Bronchial epithelial cell (primary cell): Measurements from ENCODE around the gene AFAP1L2. TPM values are rescaled to one million over a fixed set of nuclear protein-coding genes. Genes with fewer than 3 reads are reported as not detected.

Source experiments
- DNase-seq: peaks from one replicate; pipeline ENCODE4 v3.0.0-alpha.2; 2010; ENCODE audit warnings: low read depth
- FAIRE-seq: peaks from 2 replicates; lab custom pipeline; 2011; peaks lifted over from hg19 to GRCh38; lab: Jason Lieb, UNC
- H3K27me3 ChIP-seq: 2 replicates; pipeline ENCODE4 v1.5.1; 2011; ENCODE audit warnings: low read length; ENCODE audit not compliant: control insufficient read depth, insufficient read depth
- H3K36me3 ChIP-seq: 2 replicates; pipeline ENCODE4 v1.5.1; 2011; ENCODE audit warnings: low read length; ENCODE audit not compliant: control insufficient read depth, insufficient read depth
- H3K4me3 ChIP-seq: 2 replicates; pipeline ENCODE4 v1.5.1; 2011; ENCODE audit warnings: mild to moderate bottlenecking, low read depth, low read length, control low read depth
- total RNA-seq: library from RNA; depleted of rRNA; stranded (reverse); fragments of >200 nt; gene quantifications from 2 replicates; pipeline ENCODE4 v1.2.1, GENCODE V29; 2014
- TF ChIP-seq, protein P1 (sequence below): IDR thresholded peaks from 2 replicates; pipeline ENCODE4 v1.5.1; 2011; ENCODE audit warnings: mild to moderate bottlenecking, moderate library complexity, low read length, control low read depth, inconsistent platforms; ENCODE audit not compliant: insufficient read depth, severe bottlenecking

AFAP1L2 gene
- total RNA-seq, 1 donor from 2014 or later, result 6.8 TPM

DNA sequence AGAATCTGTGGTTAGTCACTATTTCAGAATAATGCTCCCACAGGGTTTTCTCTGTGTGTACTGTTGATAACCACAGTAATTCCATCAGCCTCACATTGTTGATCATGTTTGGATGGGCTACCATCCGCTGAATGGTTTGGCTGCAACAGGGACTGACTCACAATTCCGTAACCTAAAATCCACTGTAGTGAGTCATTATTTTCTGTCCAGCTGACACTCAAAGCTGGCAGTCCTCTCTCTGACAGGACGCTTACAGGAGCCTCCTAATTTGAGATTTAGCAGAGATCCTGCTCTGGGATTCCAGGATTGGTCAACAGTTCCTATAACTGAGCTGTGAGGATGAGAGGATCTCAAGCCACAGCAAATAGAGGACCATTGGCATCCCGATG, 132.5 kb downstream of the AFAP1L2 start:
- DNase-seq (peak; percentile 99), FAIRE-seq (peak; percentile 97)
- Histone ChIP-seq H3K27me3 (no peaks in the 10 kb centered on the region), H3K4me3 (no peak overlapping the region), H3K36me3 (no peaks in the 10 kb centered on the region)
- TF ChIP-seq, protein P1, sequence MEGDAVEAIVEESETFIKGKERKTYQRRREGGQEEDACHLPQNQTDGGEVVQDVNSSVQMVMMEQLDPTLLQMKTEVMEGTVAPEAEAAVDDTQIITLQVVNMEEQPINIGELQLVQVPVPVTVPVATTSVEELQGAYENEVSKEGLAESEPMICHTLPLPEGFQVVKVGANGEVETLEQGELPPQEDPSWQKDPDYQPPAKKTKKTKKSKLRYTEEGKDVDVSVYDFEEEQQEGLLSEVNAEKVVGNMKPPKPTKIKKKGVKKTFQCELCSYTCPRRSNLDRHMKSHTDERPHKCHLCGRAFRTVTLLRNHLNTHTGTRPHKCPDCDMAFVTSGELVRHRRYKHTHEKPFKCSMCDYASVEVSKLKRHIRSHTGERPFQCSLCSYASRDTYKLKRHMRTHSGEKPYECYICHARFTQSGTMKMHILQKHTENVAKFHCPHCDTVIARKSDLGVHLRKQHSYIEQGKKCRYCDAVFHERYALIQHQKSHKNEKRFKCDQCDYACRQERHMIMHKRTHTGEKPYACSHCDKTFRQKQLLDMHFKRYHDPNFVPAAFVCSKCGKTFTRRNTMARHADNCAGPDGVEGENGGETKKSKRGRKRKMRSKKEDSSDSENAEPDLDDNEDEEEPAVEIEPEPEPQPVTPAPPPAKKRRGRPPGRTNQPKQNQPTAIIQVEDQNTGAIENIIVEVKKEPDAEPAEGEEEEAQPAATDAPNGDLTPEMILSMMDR, result no peak

DNA sequence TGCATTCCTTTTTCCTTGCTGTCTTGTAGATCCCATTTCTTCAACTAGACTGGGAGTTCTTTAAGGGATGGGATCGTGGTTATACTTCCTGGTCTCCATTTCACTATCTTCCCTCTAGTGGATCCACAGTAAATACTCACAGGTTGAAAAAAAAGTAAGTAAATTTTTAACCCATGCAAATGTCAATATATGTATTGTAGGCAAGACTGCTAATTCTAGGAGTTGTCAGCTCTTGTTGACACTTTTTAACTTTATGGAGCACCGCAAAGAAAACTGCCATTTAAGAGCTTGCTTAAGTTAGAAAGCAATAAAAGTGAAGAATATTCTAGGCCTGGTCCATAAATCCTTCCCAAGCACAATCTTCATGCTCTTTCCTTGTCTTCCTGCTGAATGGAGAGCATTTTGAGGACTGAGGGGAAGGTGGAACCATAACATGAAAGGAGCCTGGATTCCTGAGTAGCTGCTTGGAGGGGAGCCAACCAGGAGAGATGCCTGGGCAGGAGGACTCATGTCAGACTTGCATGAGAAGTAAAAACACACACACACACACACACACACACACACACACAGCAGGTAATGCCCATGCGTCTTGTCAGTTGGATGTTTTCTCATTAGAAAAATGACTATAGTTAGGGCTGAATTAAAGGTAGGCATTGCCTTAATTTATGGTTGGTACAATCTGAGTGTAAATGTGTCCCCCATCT, 133.1 kb downstream of the AFAP1L2 start:
- no peaks in the 10 kb centered on the region for H3K36me3 ChIP-seq
- FAIRE-seq (peak; percentile 7), DNase-seq (peak; percentile 89)
- H3K4me3 ChIP-seq, result no peak overlapping the region
- H3K27me3 ChIP-seq, result no peaks in the 10 kb centered on the region
- TF ChIP-seq, protein P1, result no peak

DNA sequence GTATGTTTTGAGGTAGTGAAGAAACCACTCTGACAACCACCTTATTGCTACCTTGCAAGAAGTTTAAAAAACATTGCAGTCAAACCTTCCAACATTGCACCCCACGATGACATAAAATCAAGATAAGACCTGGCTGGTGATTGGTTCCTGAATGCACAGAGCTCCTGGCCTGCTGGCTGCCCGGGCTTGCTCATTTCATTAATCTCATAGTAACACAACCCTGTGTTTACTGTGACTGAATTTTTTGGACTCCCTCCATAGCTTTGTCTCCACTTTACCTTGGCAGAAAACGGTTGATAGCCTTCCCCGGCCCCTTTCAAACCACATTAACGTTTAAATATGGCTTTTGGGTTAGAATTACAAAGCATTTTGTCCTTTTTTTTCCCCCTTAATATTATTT, 137.8 kb downstream of the AFAP1L2 start:
- TF ChIP-seq, protein P1, result no peak
- no peaks in the 10 kb centered on the region for H3K27me3 ChIP-seq
- no peak overlapping the region for H3K4me3 ChIP-seq
- no peaks in the 10 kb centered on the region for H3K36me3 ChIP-seq
- DNase-seq (peak; percentile 92), FAIRE-seq (peak; percentile 52)

DNA sequence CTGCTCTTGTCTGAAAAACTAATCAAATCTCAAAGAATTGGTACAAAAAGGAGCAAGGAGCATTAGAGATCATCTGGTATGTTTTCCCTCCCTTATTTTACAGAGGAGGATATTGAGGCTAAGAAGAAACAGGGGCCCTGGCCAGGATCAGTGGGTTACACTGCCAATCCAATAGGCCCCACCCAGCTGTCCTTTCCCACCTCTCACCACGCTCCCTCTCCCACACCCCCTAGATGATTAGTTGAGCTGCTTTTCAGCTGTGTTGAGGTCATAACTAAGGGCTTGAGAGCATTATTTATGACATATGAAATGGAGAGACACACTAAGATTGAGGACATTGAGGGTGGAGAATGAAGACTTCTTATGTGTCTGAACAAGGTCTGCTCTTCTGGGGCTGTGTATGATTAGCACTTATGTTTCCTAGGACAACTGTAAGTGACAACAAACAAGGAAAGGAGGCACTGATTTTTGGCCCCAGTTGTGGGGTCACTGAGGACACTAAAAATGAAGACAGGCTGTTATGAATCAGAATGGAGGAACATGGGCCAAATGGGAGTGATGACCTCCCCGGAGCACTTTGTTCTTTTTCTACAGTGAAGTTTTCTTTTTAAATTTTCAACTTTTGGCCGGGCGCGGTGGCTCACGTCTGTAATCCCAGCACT, 138.8 kb downstream of the AFAP1L2 start:
- Histone ChIP-seq H3K36me3 (no peaks in the 10 kb centered on the region), H3K27me3 (no peaks in the 10 kb centered on the region), H3K4me3 (no peak overlapping the region)
- TF ChIP-seq, protein P1, result no peak
- no peak for FAIRE-seq
- DNase-seq, result no peak

DNA sequence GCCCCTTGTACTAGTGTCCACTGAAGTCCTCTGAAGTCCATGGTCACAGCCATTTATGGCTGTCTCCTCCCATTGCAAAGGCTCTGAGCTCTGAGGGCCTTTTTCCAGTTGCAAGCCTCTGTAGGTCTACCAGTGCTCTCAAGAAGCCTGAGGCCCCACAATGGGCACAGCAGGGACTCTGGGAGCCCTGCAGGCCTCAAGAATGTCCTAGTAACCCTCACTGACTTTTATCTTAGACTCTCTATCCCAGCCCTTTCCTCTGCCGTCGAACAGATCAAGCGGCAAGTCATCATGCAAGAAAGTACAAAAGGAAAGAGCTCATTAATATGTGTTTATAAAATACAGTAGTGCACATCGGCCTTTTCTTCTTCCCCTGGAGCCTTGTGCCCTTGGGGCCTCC, 141.8 kb downstream of the AFAP1L2 start:
- DNase-seq, result no peak
- TF ChIP-seq, protein P1, result no peak
- no peak for FAIRE-seq
- no peaks in the 10 kb centered on the region for H3K36me3 ChIP-seq
- H3K4me3 ChIP-seq, result no peak overlapping the region
- no peaks in the 10 kb centered on the region for H3K27me3 ChIP-seq

DNA sequence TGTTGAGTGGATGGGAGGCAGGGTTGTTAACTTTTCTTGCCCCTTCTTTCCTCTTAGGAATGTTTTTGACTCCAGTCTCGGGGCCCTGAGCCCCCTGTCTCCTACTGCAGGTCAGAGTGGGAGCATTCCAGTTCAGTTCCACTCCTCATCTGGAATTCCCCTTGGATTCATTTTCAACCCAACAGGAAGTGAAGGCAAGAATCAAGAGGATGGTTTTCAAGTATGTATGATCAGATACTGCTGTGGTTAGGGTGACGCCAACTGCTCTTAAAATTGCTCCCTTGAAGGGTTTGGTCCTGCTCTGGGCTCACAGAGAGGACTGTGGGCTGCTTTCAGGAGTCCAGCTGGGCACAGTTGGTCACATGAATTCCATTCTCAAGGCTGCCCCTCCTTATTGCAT, 143.2 kb downstream of the AFAP1L2 start:
- no peaks in the 10 kb centered on the region for H3K27me3 ChIP-seq
- no peak overlapping the region for H3K4me3 ChIP-seq
- TF ChIP-seq, protein P1, result no peak
- no peaks in the 10 kb centered on the region for H3K36me3 ChIP-seq
- FAIRE-seq (no peak), DNase-seq (peak; percentile 54)
